CD14-positive monocyte (primary cell): ENCODE measurements around the gene EPHA3. TPM values are rescaled to one million over a fixed set of nuclear protein-coding genes. Genes with fewer than 3 reads are reported as not detected.

Source experiments
- DNase-seq, 3 donors: peaks; one replicate each; pipeline ENCODE4 v3.0.0-alpha.2; 2011 to 2022
- H2AFZ ChIP-seq: 2 replicates; pipeline ENCODE4 v1.6.0; 2012; ENCODE audit warnings: mild to moderate bottlenecking, low read depth, low read length, inconsistent platforms; ENCODE audit not compliant: insufficient read depth, poor library complexity, severe bottlenecking
- H3K27ac ChIP-seq, 2 donors: 1 replicate in 1 of 2; 2 replicates in 1 of 2; pipeline ENCODE4 v1.5.1; 2012 to 2013; ENCODE audit warnings: low read length in 2 of 2, control low read depth in 1 of 2, inconsistent platforms in 1 of 2, low read depth in 1 of 2, mild to moderate bottlenecking in 1 of 2
- H3K27me3 ChIP-seq, 2 donors: one replicate each; pipeline versions ENCODE4 v1.6.0 to v1.6.1; 2011 to 2013; ENCODE audit warnings: low read length in 2 of 2; ENCODE audit not compliant: control insufficient read depth in 2 of 2, insufficient read depth in 2 of 2
- H3K36me3 ChIP-seq, 2 donors: replicated peaks in 1 of 2; 1 replicate in 1 of 2; 2 replicates in 1 of 2; pipeline versions ENCODE4 v1.5.1 to v1.6.1; 2012 to 2013; ENCODE audit warnings: low read length in 2 of 2, control low read depth in 1 of 2, inconsistent platforms in 1 of 2, mild to moderate bottlenecking in 1 of 2; ENCODE audit not compliant: insufficient read depth in 2 of 2, control insufficient read depth in 1 of 2
- H3K4me1 ChIP-seq, 2 donors: 1 replicate in 1 of 2; 2 replicates in 1 of 2; pipeline versions ENCODE4 v1.5.1 to v1.6.1; 2012 to 2013; ENCODE audit warnings: low read length in 2 of 2, control low read depth in 1 of 2, inconsistent platforms in 1 of 2, mild to moderate bottlenecking in 1 of 2, moderate library complexity in 1 of 2; ENCODE audit not compliant: insufficient read depth in 2 of 2, control insufficient read depth in 1 of 2
- H3K4me2 ChIP-seq: replicated peaks from 2 replicates; pipeline ENCODE3; 2012; ENCODE audit warnings: low read length, moderate library complexity, mild to moderate bottlenecking; ENCODE audit not compliant: poor library complexity, severe bottlenecking; ENCODE audit errors: extremely low read depth
- H3K4me3 ChIP-seq, 3 experiments: fragments of 200-600 bp in 1 of 3; sonication (generic) in 1 of 3; replicated peaks in 1 of 3; 1 replicate in 2 of 3; 2 replicates in 1 of 3; pipeline ENCODE4 v1.5.1; 2011 to 2013; ENCODE audit warnings: low read length in 3 of 3, mild to moderate bottlenecking in 3 of 3, control low read depth in 2 of 3, low read depth in 2 of 3, inconsistent platforms in 1 of 3, moderate library complexity in 1 of 3
- H3K79me2 ChIP-seq: 2 replicates; pipeline ENCODE4 v1.6.0; 2012; ENCODE audit warnings: mild to moderate bottlenecking, control low read depth, inconsistent platforms, low read length, moderate library complexity; ENCODE audit not compliant: insufficient read depth
- H3K9ac ChIP-seq: 2 replicates; pipeline ENCODE4 v1.6.0; 2017; ENCODE audit warnings: low read length, mild to moderate bottlenecking; ENCODE audit not compliant: insufficient read depth, poor library complexity, severe bottlenecking
- H3K9me3 ChIP-seq, 2 donors: replicated peaks in 1 of 2; 1 replicate in 1 of 2; 2 replicates in 1 of 2; pipeline versions ENCODE4 v1.5.1 to v1.6.1; 2012 to 2013; ENCODE audit warnings: low read length in 2 of 2, control low read depth in 1 of 2; ENCODE audit not compliant: control insufficient read depth in 1 of 2, insufficient read depth in 1 of 2
- H4K20me1 ChIP-seq: 2 replicates; pipeline ENCODE4 v1.6.0; 2012; ENCODE audit warnings: mild to moderate bottlenecking, low read length, control low read depth, moderate library complexity; ENCODE audit not compliant: insufficient read depth
- H3K27ac Mint-ChIP-seq, 7 donors: one replicate each; pipeline ENCODE4 v1.8.0; 2020; ENCODE audit warnings: mild to moderate bottlenecking in 7 of 7, mixed read lengths in 7 of 7, moderate library complexity in 6 of 7, inconsistent platforms in 2 of 7
- H3K27me3 Mint-ChIP-seq, 3 donors: one replicate each; pipeline ENCODE4 v1.8.0; 2021 to 2022; ENCODE audit warnings: low read depth in 3 of 3, mild to moderate bottlenecking in 3 of 3, mixed read lengths in 3 of 3, moderate library complexity in 3 of 3, inconsistent platforms in 1 of 3
- H3K36me3 Mint-ChIP-seq, 2 donors: one replicate each; pipeline ENCODE4 v1.8.0; 2020; ENCODE audit warnings: mixed read lengths in 2 of 2, inconsistent platforms in 1 of 2, mild to moderate bottlenecking in 1 of 2
- H3K4me1 Mint-ChIP-seq: one replicate; pipeline ENCODE4 v1.8.0; 2020; ENCODE audit warnings: mild to moderate bottlenecking, mixed read lengths
- H3K4me3 Mint-ChIP-seq, 2 donors: one replicate each; pipeline ENCODE4 v1.8.0; 2020; ENCODE audit warnings: mild to moderate bottlenecking in 2 of 2, mixed read lengths in 2 of 2, moderate library complexity in 1 of 2
- H3K9me3 Mint-ChIP-seq, 7 donors: one replicate each; pipeline ENCODE4 v1.8.0; 2020 to 2022; ENCODE audit warnings: mixed read lengths in 7 of 7, mild to moderate bottlenecking in 6 of 7, moderate library complexity in 6 of 7, inconsistent platforms in 2 of 7
- WGBS: methylation state at CpG from one replicate; pipeline ENCODE4 v1.1.5; 2013; ENCODE audit warnings: missing lambda C conversion rate; ENCODE audit not compliant: insufficient coverage; 5-methylcytosine and 5-hydroxymethylcytosine counted together
- intact Hi-C, 2 donors: fragments of 100-400 bp; cut with micrococcal nuclease; formaldehyde crosslinking; loops; one replicate each; pipeline versions ENCODE4 v1.15.0 to v1.15.1; 2023
- polyA plus RNA-seq, 3 donors: library from polyadenylated mRNA; depleted of rRNA in 1 of 3; unstranded in 2 of 3; stranded (reverse) in 1 of 3; fragments of 300-500 nt in 2 of 3; fragments of >200 nt in 1 of 3; fragmentation: Illumina TruSeq in 2 of 3; gene quantifications; 1 replicate in 2 of 3; 2 replicates in 1 of 3; pipeline ENCODE4 v1.2.3, GENCODE V29; 2012 to 2021
- TF ChIP-seq, protein P1 (sequence below): fragments of 200-600 bp; IDR thresholded peaks from one replicate; pipeline ENCODE4 v1.8.0; 2022; ENCODE audit warnings: antibody characterized with exemption, mild to moderate bottlenecking

The EPHA3 gene
- polyA plus RNA-seq, 3 donors, result not detected

DNA sequence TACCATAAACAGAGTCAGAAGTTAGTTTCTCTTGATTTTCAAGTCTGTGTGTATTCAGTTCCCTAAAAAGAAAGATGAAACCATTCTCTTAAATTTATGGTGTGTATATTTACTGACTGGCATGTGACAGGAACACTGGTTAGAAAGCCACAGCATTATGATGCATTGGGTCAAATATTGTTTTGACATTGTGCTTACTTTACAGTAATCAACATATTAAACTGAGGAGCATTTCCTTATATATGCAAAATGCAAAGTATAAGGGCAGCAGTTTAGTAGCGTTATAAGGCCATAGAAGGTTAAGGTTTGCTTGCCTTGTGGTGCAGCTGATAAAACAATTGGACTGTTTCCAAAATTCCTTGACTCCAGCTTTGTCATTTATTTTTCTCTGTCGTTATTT is 72.9 kb downstream of the EPHA3 start:
- 80% methylated on average over 1 of the region's 2 CpGs for WGBS
- H3K9me3 Mint-ChIP-seq, result no peaks in the 10 kb centered on the region
- intact Hi-C loops, result no loop called here
- Histone ChIP-seq H3K36me3 (no peaks in the 10 kb centered on the region), H3K27me3 (no peaks in the 10 kb centered on the region), H3K79me2 (no peaks in the 10 kb centered on the region), H3K4me2 (no peak overlapping the region), H3K9ac (no peak overlapping the region), H3K4me1 (no peaks in the 10 kb centered on the region), H2AFZ (no peak overlapping the region), H3K4me3 (no peak overlapping the region), H3K27ac (no peak overlapping the region), H3K9me3 (no peaks in the 10 kb centered on the region), H4K20me1 (no peaks in the 10 kb centered on the region)
- no peaks in the 10 kb centered on the region for H3K36me3 Mint-ChIP-seq
- TF ChIP-seq, protein P1, sequence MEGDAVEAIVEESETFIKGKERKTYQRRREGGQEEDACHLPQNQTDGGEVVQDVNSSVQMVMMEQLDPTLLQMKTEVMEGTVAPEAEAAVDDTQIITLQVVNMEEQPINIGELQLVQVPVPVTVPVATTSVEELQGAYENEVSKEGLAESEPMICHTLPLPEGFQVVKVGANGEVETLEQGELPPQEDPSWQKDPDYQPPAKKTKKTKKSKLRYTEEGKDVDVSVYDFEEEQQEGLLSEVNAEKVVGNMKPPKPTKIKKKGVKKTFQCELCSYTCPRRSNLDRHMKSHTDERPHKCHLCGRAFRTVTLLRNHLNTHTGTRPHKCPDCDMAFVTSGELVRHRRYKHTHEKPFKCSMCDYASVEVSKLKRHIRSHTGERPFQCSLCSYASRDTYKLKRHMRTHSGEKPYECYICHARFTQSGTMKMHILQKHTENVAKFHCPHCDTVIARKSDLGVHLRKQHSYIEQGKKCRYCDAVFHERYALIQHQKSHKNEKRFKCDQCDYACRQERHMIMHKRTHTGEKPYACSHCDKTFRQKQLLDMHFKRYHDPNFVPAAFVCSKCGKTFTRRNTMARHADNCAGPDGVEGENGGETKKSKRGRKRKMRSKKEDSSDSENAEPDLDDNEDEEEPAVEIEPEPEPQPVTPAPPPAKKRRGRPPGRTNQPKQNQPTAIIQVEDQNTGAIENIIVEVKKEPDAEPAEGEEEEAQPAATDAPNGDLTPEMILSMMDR, result no peak
- no peaks in the 10 kb centered on the region for H3K4me1 Mint-ChIP-seq
- no peak overlapping the region for H3K27ac Mint-ChIP-seq
- H3K4me3 Mint-ChIP-seq, result no peak overlapping the region
- no peak for DNase-seq
- H3K27me3 Mint-ChIP-seq, result no peaks in the 10 kb centered on the region

DNA sequence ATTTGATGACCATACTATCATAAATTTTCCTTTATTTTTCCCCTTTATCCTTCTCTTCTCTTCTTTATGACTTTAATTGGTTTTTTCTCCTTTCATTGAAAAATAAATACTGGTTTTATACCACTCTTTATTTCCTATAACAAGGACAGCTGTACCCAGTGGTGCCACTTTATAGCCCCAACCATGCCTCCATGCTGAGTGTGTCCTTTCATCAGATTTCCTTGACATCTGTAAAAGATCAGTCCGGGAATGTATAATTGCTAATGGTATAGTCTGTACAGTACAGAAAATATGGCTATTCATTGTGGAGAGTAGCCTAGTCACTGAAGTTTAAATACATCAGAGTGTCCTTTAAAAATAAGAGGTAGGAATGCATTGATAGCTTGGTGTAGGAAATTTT is 74.6 kb downstream of the EPHA3 start:
- TF ChIP-seq, protein P1, result no peak
- Mint-ChIP-seq H3K36me3 (no peaks in the 10 kb centered on the region), H3K9me3 (peaks cover 0 to 2% (median 0%) of the 10 kb centered on the region in 7 donors), H3K4me3 (no peak overlapping the region), H3K27ac (no peak overlapping the region), H3K4me1 (no peaks in the 10 kb centered on the region), H3K27me3 (no peaks in the 10 kb centered on the region)
- Histone ChIP-seq H3K79me2 (no peaks in the 10 kb centered on the region), H3K4me1 (no peaks in the 10 kb centered on the region), H2AFZ (no peak overlapping the region), H4K20me1 (no peaks in the 10 kb centered on the region), H3K36me3 (no peaks in the 10 kb centered on the region), H3K27ac (no peak overlapping the region), H3K4me2 (no peak overlapping the region), H3K9me3 (no peaks in the 10 kb centered on the region), H3K9ac (no peak overlapping the region), H3K4me3 (no peak overlapping the region), H3K27me3 (no peaks in the 10 kb centered on the region)
- DNase-seq, result no peak
- intact Hi-C loops, result no loop called here
- WGBS, result 100% methylated on average over 1 of the region's 1 CpG
